HEK293T (cell line): Measurements from ENCODE around the gene GALT.

Experiments
- ARNT ChIP-seq: fragments of 450-650 bp; IDR thresholded peaks from 2 replicates; pipeline ENCODE4 v1.6.1; 2017; ENCODE audit warnings: mild to moderate bottlenecking
- BHLHE40 ChIP-seq: fragments of 450-650 bp; IDR thresholded peaks from 2 replicates; pipeline ENCODE4 v1.6.1; 2016; ENCODE audit warnings: mild to moderate bottlenecking, moderate library complexity, borderline replicate concordance
- ELF4 ChIP-seq: fragments of 450-650 bp; IDR thresholded peaks from 2 replicates; pipeline ENCODE4 v1.6.1; 2017; ENCODE audit warnings: antibody characterized with exemption
- FOXA1 ChIP-seq: fragments of 450-650 bp; IDR thresholded peaks from 2 replicates; pipeline ENCODE4 v1.6.1; 2016; ENCODE audit warnings: mild to moderate bottlenecking
- HDGF ChIP-seq: fragments of 450-650 bp; IDR thresholded peaks from 2 replicates; pipeline ENCODE4 v1.6.1; 2017; ENCODE audit warnings: antibody characterized with exemption, borderline replicate concordance
- SP1 ChIP-seq: fragments of 450-650 bp; IDR thresholded peaks from 2 replicates; pipeline ENCODE4 v1.6.1; 2017
- SUZ12 ChIP-seq: fragments of 450-650 bp; IDR thresholded peaks from 2 replicates; pipeline ENCODE4 v1.6.1; 2016; ENCODE audit warnings: mild to moderate bottlenecking
- ZNF384 ChIP-seq: fragments of 450-650 bp; IDR thresholded peaks from 2 replicates; pipeline ENCODE4 v1.6.1; 2016

- TF ChIP-seq ELF4 (no peak), ARNT (no peak), BHLHE40 (no peak), SP1 (no peak), FOXA1 (no peak), HDGF (no peak), SUZ12 (no peak), ZNF384 (no peak)
These were observed 35.1 kb upstream of the GALT start for GRCh38 chr9:34611251-34611810.
